GM12801 (cell line): ENCODE data around the gene PTX4.

Source experiments
- TF ChIP-seq, protein P1 (sequence below): IDR thresholded peaks from one replicate; pipeline ENCODE4 v1.5.1; 2011; ENCODE audit warnings: control low read depth; ENCODE audit not compliant: insufficient read length; ENCODE audit errors: extremely low read depth

Gene PTX4

DNA sequence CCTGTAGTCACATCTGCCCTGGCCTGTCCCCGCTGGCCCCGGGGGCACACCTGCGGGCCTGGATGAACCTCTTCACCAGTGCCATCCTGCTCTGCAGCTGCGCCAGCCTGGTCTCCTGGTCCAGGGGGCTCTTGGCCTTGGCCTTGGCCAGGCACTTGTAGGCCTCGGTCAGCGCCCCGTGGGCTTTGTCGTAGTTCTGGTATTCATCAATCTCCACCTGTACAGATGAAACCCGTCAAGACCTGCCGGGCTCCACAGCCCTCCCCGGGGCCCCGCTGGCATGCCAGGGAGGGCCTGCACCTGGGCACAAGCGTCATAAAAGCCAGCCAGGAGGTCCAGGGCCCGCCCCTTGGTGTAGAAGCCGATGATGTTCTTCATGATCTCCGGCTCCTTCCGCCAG lies 31.1 kb upstream of the PTX4 start:
- TF ChIP-seq, protein P1, sequence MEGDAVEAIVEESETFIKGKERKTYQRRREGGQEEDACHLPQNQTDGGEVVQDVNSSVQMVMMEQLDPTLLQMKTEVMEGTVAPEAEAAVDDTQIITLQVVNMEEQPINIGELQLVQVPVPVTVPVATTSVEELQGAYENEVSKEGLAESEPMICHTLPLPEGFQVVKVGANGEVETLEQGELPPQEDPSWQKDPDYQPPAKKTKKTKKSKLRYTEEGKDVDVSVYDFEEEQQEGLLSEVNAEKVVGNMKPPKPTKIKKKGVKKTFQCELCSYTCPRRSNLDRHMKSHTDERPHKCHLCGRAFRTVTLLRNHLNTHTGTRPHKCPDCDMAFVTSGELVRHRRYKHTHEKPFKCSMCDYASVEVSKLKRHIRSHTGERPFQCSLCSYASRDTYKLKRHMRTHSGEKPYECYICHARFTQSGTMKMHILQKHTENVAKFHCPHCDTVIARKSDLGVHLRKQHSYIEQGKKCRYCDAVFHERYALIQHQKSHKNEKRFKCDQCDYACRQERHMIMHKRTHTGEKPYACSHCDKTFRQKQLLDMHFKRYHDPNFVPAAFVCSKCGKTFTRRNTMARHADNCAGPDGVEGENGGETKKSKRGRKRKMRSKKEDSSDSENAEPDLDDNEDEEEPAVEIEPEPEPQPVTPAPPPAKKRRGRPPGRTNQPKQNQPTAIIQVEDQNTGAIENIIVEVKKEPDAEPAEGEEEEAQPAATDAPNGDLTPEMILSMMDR = no peak

DNA sequence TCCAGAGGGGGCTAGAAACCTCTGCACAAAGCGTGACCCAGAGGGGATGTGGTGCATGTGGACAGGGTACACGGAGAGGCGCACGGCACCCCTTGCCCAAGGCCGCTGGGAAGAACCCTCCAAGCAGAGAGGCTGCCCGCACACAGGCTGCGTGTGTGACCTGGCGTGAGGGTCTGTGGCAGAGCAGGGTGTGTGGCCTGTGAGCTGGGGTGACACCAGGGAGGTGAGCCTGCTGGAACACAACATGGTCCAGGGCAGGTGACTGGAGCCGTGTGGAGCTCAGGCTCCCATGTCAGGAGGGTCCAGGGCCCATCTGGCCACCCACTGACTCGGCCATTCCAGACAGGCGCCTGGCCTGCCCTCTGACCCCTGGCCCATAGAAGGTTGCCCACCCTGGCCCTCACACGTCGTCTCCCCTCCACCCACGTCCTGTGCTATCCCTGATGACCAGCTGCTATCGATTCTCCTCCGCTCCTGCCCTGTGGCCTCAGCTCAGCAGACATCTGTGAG lies 29.9 kb upstream of the PTX4 start:
- TF ChIP-seq, protein P1 = no peak

DNA sequence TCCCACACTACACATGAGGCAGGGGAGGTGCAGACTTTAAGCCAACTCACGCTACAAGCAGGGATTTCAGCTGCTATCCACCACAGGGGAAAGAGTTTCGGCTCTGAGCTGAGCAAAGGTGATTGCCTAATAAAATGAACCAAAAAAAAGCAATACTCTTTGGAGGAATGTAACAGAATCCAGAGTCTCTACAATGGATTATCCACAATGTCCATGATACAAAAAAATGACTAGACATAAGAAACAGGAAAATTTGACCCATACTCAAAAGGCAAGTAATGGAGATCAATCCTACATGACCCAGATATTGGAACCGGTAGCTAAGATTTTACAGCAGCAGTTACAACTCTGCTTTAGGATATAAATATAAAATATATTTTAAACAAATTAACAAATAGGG lies 25.8 kb upstream of the PTX4 start:
- TF ChIP-seq, protein P1 = no peak

DNA sequence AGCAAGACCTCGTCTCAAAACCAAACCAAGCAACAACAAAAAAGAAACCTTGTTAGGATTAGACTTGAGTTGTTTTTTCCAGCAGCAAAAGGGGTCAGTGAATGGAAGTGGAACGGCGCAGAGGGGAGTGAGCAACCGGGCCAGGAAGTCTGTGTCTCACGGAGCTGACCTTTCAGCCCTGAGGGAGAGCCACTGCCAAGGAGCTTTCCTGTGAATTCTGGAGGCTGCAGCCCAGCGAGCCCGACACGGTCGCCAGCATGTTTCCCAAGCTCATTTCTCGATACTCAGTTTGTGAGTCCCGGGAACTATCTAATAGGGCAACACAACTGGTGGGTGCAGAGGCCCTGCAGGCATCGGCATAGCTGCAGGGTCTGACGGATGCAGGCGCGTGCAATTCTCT lies 24.0 kb upstream of the PTX4 start:
- TF ChIP-seq, protein P1 = no peak

DNA sequence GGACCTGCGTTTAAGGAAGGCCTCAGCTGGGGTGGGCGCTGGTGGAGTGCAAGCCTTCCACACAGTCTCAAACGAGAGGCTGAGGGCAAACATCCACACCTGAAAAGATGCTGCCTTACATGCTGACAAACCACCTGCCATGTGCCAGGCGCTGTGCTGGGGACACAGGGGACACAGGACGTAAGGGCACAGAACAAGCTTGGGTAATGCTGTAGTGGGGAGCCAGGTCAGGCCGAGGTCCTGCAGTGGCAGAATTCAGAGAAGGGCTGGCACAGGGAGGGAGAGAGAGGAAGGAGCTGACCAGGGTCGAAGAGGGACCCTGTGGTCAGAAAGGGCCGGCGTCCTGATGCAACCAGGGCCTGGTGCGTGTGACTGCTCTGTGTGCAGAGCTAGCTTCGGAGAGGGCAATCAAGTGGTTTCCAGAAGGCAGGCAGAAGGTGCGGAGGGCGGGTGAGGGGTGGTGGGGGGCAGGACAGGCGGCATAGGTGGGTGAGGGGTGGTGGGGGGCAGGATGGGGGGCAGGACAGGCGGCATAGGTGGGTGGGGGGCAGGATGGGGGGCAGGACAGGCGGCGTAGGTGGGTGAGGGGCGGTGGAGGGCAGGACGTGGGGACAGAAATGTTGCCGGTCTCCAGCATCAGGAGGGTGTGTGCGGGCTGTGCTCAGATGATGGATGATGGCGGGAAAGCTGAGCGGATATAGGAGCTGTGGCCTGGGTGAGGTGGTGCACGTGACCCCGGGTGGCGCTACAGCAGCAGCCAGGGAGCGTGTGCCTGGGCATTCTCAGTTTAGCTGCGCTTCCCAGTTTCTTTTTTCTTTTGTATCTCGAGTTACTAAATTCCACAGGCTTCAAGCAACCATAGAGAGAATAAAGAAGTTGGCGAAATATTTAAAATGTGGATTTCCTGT lies 23.2 kb upstream of the PTX4 start:
- TF ChIP-seq, protein P1 = no peak

DNA sequence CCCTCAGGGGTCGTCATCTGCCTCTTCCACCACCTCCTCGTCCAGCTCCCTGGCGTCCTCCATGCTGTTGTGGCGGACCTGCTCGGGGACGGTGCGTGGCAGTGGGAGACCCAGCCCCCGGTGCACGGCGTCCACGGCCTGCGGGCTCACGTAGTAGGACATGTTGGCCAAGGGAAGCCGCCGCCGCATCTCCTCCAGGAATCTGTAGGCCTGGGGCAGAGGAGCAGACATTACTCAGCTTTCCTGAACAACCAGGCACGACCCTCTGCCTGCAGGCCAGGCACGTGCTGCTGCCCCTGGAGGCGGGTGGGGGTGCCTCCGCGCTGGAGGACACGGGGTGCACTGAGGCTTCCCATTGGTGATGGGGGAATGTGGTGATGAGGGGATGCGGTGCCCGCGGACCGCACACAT lies 22.2 kb upstream of the PTX4 start:
- TF ChIP-seq, protein P1 = no peak

DNA sequence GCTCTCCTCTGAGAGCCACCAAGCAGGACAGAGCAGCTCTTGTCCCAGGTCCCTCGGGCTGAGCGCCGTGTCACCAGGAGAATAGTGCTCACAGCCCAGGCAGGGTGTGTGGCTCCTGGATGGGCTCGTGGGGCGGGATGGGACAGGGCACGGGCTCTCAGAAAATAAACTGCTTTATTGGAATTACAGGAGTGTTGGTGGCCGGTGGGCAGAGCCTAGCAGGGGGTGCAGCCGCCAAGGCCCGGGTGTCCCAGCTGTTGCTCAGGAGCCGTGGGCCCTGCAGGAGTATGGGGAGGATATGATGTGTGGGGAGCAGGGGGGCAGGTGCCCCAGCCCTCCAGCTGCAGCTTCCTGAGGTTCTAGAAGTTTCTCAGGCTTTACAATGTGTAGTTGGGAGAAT lies 21.5 kb upstream of the PTX4 start:
- TF ChIP-seq, protein P1 = no peak
